Caco-2 (cell line): ENCODE measurements around the gene RIPOR2. TPM values are rescaled to one million over a fixed set of nuclear protein-coding genes. Genes with fewer than 3 reads are reported as not detected.

ENCODE experiments used
- BruUV-seq: library from RNA; stranded (reverse); fragments of 400-500 nt; replicated peaks from 2 replicates; lab custom pipeline; 2021; lab: Mats Ljungman, UMichigan
- CTCF ChIA-PET: fragments of 300-600 bp; sonication (Branson Sonifier 250); formaldehyde crosslinking; loops from one replicate; lab custom pipeline; 2022; ENCODE audit warnings: antibody characterized with exemption; lab: Charles Lee
- POLR2A ChIA-PET: fragments of 300-600 bp; sonication (Branson Sonifier 250); formaldehyde crosslinking; loops from one replicate; lab custom pipeline; 2022; ENCODE audit warnings: antibody characterized with exemption; lab: Charles Lee
- DNase-seq, 2 experiments: peaks; one replicate each; pipeline versions ENCODE4 v3.0.0 to v3.0.0-alpha.2; 2020 to 2022
- H3K27me3 ChIP-seq: replicated peaks from 2 replicates; pipeline ENCODE4 v1.6.0; 2011; ENCODE audit warnings: low read length; ENCODE audit not compliant: control insufficient read depth, insufficient read depth
- H3K36me3 ChIP-seq: 2 replicates; pipeline ENCODE4 v1.5.1; 2011; ENCODE audit warnings: low read length; ENCODE audit not compliant: control insufficient read depth, insufficient read depth
- H3K4me1 ChIP-seq: fragments of 250-450 bp; sonication (Bioruptor Pico); 2 replicates; pipeline ENCODE4 v1.5.1; 2020; ENCODE audit warnings: mild to moderate bottlenecking
- H3K4me3 ChIP-seq: 2 replicates; pipeline ENCODE4 v1.5.1; 2011; ENCODE audit warnings: low read depth, mild to moderate bottlenecking, control low read depth, low read length
- H3K9me3 ChIP-seq: fragments of 250-450 bp; sonication (Bioruptor Pico); 2 replicates; pipeline ENCODE4 v1.5.1; 2020; ENCODE audit warnings: mild to moderate bottlenecking, moderate library complexity
- H3K27ac Mint-ChIP-seq: one replicate; pipeline ENCODE4 v1.8.0; 2022; ENCODE audit warnings: mixed read lengths; ENCODE audit not compliant: unreplicated experiment
- H3K27me3 Mint-ChIP-seq: one replicate; pipeline ENCODE4 v1.8.0; 2022; ENCODE audit warnings: mixed read lengths; ENCODE audit not compliant: insufficient read depth, unreplicated experiment
- H3K36me3 Mint-ChIP-seq: one replicate; pipeline ENCODE4 v1.8.0; 2022; ENCODE audit warnings: mild to moderate bottlenecking, mixed read lengths; ENCODE audit not compliant: insufficient read depth, unreplicated experiment
- H3K4me1 Mint-ChIP-seq: one replicate; pipeline ENCODE4 v1.8.0; 2022; ENCODE audit warnings: low read depth, mixed read lengths; ENCODE audit not compliant: unreplicated experiment
- H3K4me3 Mint-ChIP-seq: one replicate; pipeline ENCODE4 v1.8.0; 2022; ENCODE audit warnings: mild to moderate bottlenecking, moderate library complexity, mixed read lengths; ENCODE audit not compliant: unreplicated experiment
- H3K9me3 Mint-ChIP-seq: one replicate; pipeline ENCODE4 v1.8.0; 2022; ENCODE audit warnings: mixed read lengths; ENCODE audit not compliant: unreplicated experiment
- CTCF ChIP-seq, 2 experiments: fragments of 200-600 bp in 1 of 2; IDR thresholded peaks; 1 replicate in 1 of 2; 2 replicates in 1 of 2; pipeline versions ENCODE4 v1.5.1 to v1.8.0; 2011 to 2022; ENCODE audit warnings: antibody characterized with exemption in 1 of 2, control low read depth in 1 of 2, inconsistent platforms in 1 of 2, low read depth in 1 of 2, low read length in 1 of 2, mild to moderate bottlenecking in 1 of 2, moderate library complexity in 1 of 2; ENCODE audit not compliant: insufficient read depth in 1 of 2, severe bottlenecking in 1 of 2, unreplicated experiment in 1 of 2
- intact Hi-C: fragments of 100-400 bp; cut with micrococcal nuclease; formaldehyde crosslinking; loops from one replicate; pipeline ENCODE4 v1.10.0; 2022; ENCODE audit not compliant: unreplicated experiment
- total RNA-seq: library from RNA; stranded (reverse); gene quantifications from 2 replicates; pipeline ENCODE4 v1.2.3, GENCODE V29; 2022

The RIPOR2 gene
- total RNA-seq, 1 experiment from 2014 or later, result 0.64 TPM

GRCh38 chr6:24825130-24825630, 110.6 kb downstream of the RIPOR2 start:
- intact Hi-C loops, result no loop called here
- CTCF ChIA-PET, result no interaction called here
- Mint-ChIP-seq H3K4me1 (peaks cover 6% of the 10 kb centered on the region), H3K27ac (no peak overlapping the region), H3K4me3 (no peak overlapping the region), H3K9me3 (no peaks in the 10 kb centered on the region), H3K27me3 (no peaks in the 10 kb centered on the region), H3K36me3 (no peaks in the 10 kb centered on the region)
- Histone ChIP-seq H3K9me3 (no peaks in the 10 kb centered on the region), H3K4me1 (peaks cover 8% of the 10 kb centered on the region; the same call in 1 of the 2 replicates), H3K27me3 (no peaks in the 10 kb centered on the region), H3K4me3 (no peak overlapping the region), H3K36me3 (no peaks in the 10 kb centered on the region)
- no peak for DNase-seq
- no peak for TF ChIP-seq CTCF (IDR thresholded peaks at IDR 0.05; ENCODE audit: insufficient read depth in 1 of 2, low read depth in 1 of 2, low read length in 1 of 2, severe bottlenecking in 1 of 2, unreplicated experiment in 1 of 2)
- no TSS peak for BruUV-seq
- POLR2A ChIA-PET, result interaction anchor here (0.6 kb wide), 1 partner anchor 46 kb away, joined by 3 read pairs; no protein-coding TSS in a partner anchor

- DNase-seq, result no peak
- no peak overlapping the region for H3K27ac Mint-ChIP-seq
- CTCF ChIA-PET, result no interaction called here
- H3K27me3 Mint-ChIP-seq, result no peaks in the 10 kb centered on the region
- Histone ChIP-seq H3K27me3 (no peaks in the 10 kb centered on the region), H3K9me3 (no peaks in the 10 kb centered on the region), H3K36me3 (no peaks in the 10 kb centered on the region), H3K4me3 (no peak overlapping the region), H3K4me1 (peaks cover 8% of the 10 kb centered on the region; the same call in 1 of the 2 replicates)
- BruUV-seq, result no TSS peak
- TF ChIP-seq CTCF (IDR thresholded peaks at IDR 0.05; ENCODE audit: insufficient read depth in 1 of 2, low read depth in 1 of 2, low read length in 1 of 2, severe bottlenecking in 1 of 2, unreplicated experiment in 1 of 2), result no peak
- H3K4me1 Mint-ChIP-seq, result peaks cover 6% of the 10 kb centered on the region
- no peaks in the 10 kb centered on the region for H3K9me3 Mint-ChIP-seq
- intact Hi-C loops, result no loop called here
- H3K4me3 Mint-ChIP-seq, result no peak overlapping the region
- no peaks in the 10 kb centered on the region for H3K36me3 Mint-ChIP-seq
- POLR2A ChIA-PET, result interaction anchor here (0.6 kb wide), 1 partner anchor 45 kb away, joined by 3 read pairs; no protein-coding TSS in a partner anchor
Observed at GRCh38 chr6:24824142-24824938, 111.4 kb downstream of the RIPOR2 start.

GRCh38 chr6:24823185-24823584, 112.6 kb downstream of the RIPOR2 start:
- H3K36me3 Mint-ChIP-seq, result no peaks in the 10 kb centered on the region
- DNase-seq, result no peak
- intact Hi-C loops, result no loop called here
- Histone ChIP-seq H3K36me3 (no peaks in the 10 kb centered on the region), H3K4me1 (peaks cover 8% of the 10 kb centered on the region; the same call in 1 of the 2 replicates), H3K4me3 (no peak overlapping the region), H3K9me3 (no peaks in the 10 kb centered on the region), H3K27me3 (no peaks in the 10 kb centered on the region)
- CTCF ChIA-PET, result no interaction called here
- H3K4me3 Mint-ChIP-seq, result no peak overlapping the region
- H3K27me3 Mint-ChIP-seq, result no peaks in the 10 kb centered on the region
- BruUV-seq, result no TSS peak
- H3K9me3 Mint-ChIP-seq, result no peaks in the 10 kb centered on the region
- H3K27ac Mint-ChIP-seq, result no peak overlapping the region
- H3K4me1 Mint-ChIP-seq, result peaks cover 6% of the 10 kb centered on the region
- POLR2A ChIA-PET, result no interaction called here
- no peak for TF ChIP-seq CTCF (IDR thresholded peaks at IDR 0.05; ENCODE audit: insufficient read depth in 1 of 2, low read depth in 1 of 2, low read length in 1 of 2, severe bottlenecking in 1 of 2, unreplicated experiment in 1 of 2)
